Colonic mucosa (tissue), 4 donors: ENCODE results near the gene EPRS1. TPM values are rescaled to one million over a fixed set of nuclear protein-coding genes. Genes with fewer than 3 reads are reported as not detected.

Experiments
- DNase-seq: peaks from one replicate; pipeline ENCODE4 v3.0.0-alpha.2; 2020
- H3K27ac ChIP-seq: fragments of 200-600 bp; one replicate; pipeline ENCODE4 v1.8.0; 2021
- H3K27me3 ChIP-seq: fragments of 200-600 bp; one replicate; pipeline ENCODE4 v1.8.0; 2021
- H3K36me3 ChIP-seq: fragments of 200-600 bp; one replicate; pipeline ENCODE4 v1.8.0; 2021
- H3K4me1 ChIP-seq: fragments of 200-600 bp; one replicate; pipeline ENCODE4 v1.8.0; 2021; ENCODE audit warnings: mild to moderate bottlenecking
- H3K4me3 ChIP-seq: fragments of 200-600 bp; one replicate; pipeline ENCODE4 v1.8.0; 2021
- H3K9ac ChIP-seq, 2 donors: one replicate each; pipeline ENCODE4 v1.7.0; 2013; ENCODE audit warnings: control low read depth in 2 of 2, low read depth in 2 of 2, low read length in 2 of 2
- H3K9me3 ChIP-seq: fragments of 200-600 bp; one replicate; pipeline ENCODE4 v1.8.0; 2021
- intact Hi-C: fragments of 100-400 bp; cut with DNase I; formaldehyde crosslinking; loops from one replicate; pipeline ENCODE4 v1.14.1; 2022
- total RNA-seq, 2 donors: library from RNA; stranded (reverse); fragmentation: NEBNext Ultra II Directional in 1 of 2; extraction: Animal tissue kit (Norgen Biotek cat#: 25700) in 1 of 2; gene quantifications; one replicate each; pipeline ENCODE4 v1.2.1, GENCODE V29; 2021
- TF ChIP-seq, protein P1 (sequence below): fragments of 200-600 bp; IDR thresholded peaks from one replicate; pipeline ENCODE4 v1.8.0; 2022; ENCODE audit warnings: antibody characterized with exemption, mild to moderate bottlenecking
- donor health status: healthy.
- donor health status: DM: no; HTN: no; CAD: no.
- donor health status: DM: no; HTN: no; CAD: no.

The EPRS1 gene
- total RNA-seq, result 100 to 1,000 TPM in 1 of 2 donors, 10 to 100 TPM in 1; 78.8 to 124 TPM

DNA sequence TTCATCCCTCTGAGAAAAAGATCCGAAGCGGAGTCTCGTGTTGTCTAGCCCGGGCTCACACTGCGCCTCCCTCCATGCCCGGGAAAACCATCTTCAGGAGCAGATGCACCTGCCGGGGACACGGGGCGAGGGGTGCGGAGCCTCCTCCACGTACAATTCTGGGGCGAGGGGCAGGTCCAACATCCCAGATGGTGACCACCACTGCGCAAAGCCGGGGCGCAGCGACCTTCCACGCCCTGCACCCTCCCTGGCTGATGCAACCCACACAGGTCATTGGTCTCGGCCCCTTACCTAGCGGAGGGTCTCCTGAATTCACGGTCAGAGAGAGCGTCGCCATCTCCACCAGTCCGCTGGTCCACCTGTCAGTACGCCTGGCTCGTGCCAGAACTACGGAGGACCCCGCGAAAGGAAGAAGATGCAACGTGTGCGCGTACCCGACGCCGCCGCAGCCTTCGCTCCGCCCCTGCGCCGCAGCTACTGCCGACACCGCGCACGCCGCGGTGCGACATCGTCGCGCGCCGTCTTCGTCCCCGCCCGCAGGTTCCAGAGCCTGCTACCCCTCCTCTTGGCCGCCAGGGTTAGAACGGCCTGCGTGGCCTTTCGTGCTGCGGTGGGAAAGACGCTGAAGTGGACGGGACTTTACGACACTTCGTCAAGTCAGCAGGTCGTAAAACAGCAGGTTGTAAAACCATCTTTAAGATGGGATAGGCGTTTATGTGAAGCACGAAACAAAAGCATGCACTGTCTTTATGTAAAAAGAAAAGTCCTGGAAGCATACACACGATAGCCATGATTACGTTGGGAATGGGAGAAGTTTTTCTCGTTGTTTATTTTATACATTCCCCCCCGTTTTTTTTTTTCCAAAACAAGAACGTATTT, at the start of gene EPRS1:
EPRS1 (minus strand) TSS at position 454 of the 879 bp plus-strand sequence; CDS start at position 337, 117 bp downstream.
- Histone ChIP-seq H3K4me1 (peaks cover 16% of the 10 kb centered on the region), H3K27me3 (no peaks in the 10 kb centered on the region), H3K4me3 (peak within 1 kb of the TSS; percentile 91), H3K9ac (peak within 1 kb of the TSS; percentile 92 to 99), H3K9me3 (no peaks in the 10 kb centered on the region), H3K27ac (peak within 1 kb of the TSS; percentile 89), H3K36me3 (no peaks in the 10 kb centered on the region)
- TF ChIP-seq, protein P1, sequence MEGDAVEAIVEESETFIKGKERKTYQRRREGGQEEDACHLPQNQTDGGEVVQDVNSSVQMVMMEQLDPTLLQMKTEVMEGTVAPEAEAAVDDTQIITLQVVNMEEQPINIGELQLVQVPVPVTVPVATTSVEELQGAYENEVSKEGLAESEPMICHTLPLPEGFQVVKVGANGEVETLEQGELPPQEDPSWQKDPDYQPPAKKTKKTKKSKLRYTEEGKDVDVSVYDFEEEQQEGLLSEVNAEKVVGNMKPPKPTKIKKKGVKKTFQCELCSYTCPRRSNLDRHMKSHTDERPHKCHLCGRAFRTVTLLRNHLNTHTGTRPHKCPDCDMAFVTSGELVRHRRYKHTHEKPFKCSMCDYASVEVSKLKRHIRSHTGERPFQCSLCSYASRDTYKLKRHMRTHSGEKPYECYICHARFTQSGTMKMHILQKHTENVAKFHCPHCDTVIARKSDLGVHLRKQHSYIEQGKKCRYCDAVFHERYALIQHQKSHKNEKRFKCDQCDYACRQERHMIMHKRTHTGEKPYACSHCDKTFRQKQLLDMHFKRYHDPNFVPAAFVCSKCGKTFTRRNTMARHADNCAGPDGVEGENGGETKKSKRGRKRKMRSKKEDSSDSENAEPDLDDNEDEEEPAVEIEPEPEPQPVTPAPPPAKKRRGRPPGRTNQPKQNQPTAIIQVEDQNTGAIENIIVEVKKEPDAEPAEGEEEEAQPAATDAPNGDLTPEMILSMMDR, result peak; percentile 64
- intact Hi-C loops, result loop anchor here (10.0 kb wide), 1 partner anchor 49 kb away; the partner anchor contains the start of gene IARS2
- DNase-seq, result peak; percentile 95

DNA sequence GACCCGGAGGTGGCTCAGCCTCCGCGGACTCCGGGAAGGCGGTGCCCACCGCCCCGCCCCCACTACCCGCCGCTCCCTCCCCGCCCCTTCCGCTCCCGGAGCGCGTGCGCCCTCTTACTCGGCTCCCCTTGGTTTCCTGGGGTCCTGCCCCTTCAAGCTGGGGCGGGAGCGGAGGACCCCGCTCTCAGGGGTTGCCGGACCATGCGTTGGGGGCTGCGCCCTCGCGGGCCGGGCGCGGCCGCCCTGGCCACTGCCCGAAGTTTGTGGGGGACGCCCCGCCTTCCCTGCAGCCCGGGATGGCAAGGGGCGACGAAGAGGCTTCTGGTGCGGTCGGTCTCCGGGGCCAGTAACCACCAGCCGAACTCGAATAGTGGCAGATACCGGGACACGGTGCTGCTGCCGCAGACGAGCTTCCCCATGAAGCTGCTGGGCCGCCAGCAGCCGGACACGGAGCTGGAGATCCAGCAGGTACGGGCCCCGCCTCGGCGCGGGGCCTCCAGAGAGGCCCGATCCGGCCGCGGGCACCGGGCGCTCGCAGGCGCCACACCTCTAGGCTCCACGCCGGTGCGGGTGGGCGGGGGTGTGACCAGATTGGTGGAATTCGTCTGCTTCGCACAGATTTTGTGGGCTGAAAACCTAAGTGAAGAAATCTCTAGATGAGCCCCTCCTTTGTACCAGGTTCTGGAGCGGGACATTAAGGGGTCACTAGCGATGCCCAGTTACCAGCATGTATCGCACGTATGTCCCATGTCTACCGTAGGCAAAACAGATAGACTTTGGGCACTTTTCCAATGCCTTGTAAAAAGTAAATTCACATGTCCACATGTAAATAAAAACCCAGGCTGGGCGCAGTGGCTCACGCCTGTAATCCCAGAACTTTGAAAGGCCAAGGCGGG, 48.0 kb upstream of the EPRS1 start, which contains the start of gene IARS2:
IARS2 (plus strand) TSS at position 117 of the 896 bp plus-strand sequence; CDS start at position 202, 85 bp downstream.
- Histone ChIP-seq H3K9me3 (no peaks in the 10 kb centered on the region), H3K4me3 (peak within 1 kb of the TSS; percentile 97), H3K27me3 (no peaks in the 10 kb centered on the region), H3K36me3 (no peaks in the 10 kb centered on the region), H3K4me1 (peaks cover 5% of the 10 kb centered on the region), H3K9ac (peak within 1 kb of the TSS; percentile 60 to 93), H3K27ac (peak within 1 kb of the TSS; percentile 94)
- peak; percentile 93 for DNase-seq
- intact Hi-C loops, result loop anchor here (10.0 kb wide), 1 partner anchor 49 kb away; the partner anchor contains the start of gene EPRS1
- TF ChIP-seq, protein P1, result no peak

DNA sequence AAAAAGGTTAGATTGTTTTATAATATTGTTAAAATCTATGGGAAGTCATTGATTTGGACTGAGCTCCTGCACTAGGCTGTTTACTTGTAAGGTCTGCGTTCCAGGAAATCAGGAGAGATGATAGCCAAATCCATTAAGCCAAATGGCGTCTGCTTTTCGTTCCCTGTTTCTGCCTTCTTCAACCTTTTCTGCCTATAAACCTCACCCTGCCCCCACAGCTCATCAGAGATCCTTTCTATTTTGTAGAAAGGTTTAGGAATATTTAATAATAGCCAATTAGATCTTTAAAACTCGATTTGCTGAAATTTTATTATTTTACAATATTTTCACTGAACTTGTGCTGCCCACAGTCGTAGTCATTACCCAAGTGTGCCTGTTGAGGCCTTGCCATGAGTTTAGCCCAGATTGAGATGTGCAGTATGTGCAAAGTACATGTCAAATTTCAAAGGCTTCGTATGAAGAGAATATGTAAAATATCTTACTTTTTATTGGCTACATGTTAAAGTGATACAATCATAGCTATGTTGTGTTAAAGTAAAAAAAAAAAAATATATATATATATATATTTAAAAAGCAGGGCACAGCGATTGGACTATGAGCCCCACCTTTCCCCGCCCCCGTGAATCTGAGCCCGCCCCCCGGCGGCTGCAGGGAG, 47.2 kb upstream of the EPRS1 start:
- Histone ChIP-seq H3K36me3 (no peaks in the 10 kb centered on the region), H3K27ac (no peak overlapping the region), H3K9me3 (no peaks in the 10 kb centered on the region), H3K9ac (no peak overlapping the region), H3K27me3 (no peaks in the 10 kb centered on the region), H3K4me3 (peak overlapping the region; percentile 97), H3K4me1 (peaks cover 5% of the 10 kb centered on the region)
- intact Hi-C loops, result loop anchor here (10.0 kb wide), 1 partner anchor 49 kb away; the partner anchor contains the start of gene EPRS1
- TF ChIP-seq, protein P1, result no peak
- no peak for DNase-seq

DNA sequence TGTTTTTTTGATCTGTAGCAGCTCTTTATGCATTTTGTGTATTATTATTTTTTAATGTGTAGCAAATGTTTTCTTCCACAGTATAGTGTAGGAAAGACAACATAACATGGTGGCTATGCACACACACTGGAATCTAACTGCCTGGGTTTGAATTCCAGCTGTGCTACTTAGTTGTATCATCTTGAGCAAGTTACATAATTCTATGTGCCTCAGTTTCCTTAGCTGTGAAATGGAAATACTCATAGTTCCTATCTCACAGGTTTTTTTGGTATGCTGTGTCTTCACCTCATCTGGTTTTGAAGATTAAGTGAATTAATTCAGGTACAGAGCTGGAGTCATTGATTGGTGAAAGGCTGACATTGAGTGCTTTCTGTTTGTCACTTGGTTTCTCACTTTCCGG, 46.4 kb upstream of the EPRS1 start:
- Histone ChIP-seq H3K9ac (no peak overlapping the region), H3K9me3 (no peaks in the 10 kb centered on the region)
- intact Hi-C loops, result loop anchor here (10.0 kb wide), 1 partner anchor 48 kb away; the partner anchor contains the start of gene EPRS1

More for the DNA sequence above, 46.4 kb upstream of the EPRS1 start:
- no peak overlapping the region for H3K27ac ChIP-seq
- no peaks in the 10 kb centered on the region for H3K36me3 ChIP-seq
- TF ChIP-seq, protein P1, result no peak
- peaks cover 5% of the 10 kb centered on the region for H3K4me1 ChIP-seq
- DNase-seq, result no peak
- no peaks in the 10 kb centered on the region for H3K27me3 ChIP-seq
- no peak overlapping the region for H3K4me3 ChIP-seq
